ENCODE data around the gene BTNL3. TPM values are rescaled to one million over a fixed set of nuclear protein-coding genes. Genes with fewer than 3 reads are reported as not detected.

BTNL3 gene
- total and polyA plus RNA-seq, 9 of the 15 experiments (the other 6 are each of a cell fraction or from before 2014, with no cell fraction given), result 0.03 to 0.44 (median 0.04) TPM; not detected in 4

GRCh38 chr5:180970875-180971274 lies 17.8 kb upstream of the BTNL3 start:
- in situ Hi-C loops (cut with MboI), result no loop called here
- H3K79me2 ChIP-seq (ENCODE audit: control insufficient read depth, insufficient read depth, low read length), result no peaks in the 10 kb centered on the region
- FAIRE-seq (no peak), DNase-seq (ENCODE audit: extremely low read depth in 1 of 4, low spot score in 3 of 4) (no peak), ATAC-seq (no peak)
- no peaks in the 10 kb centered on the region for H4K20me1 ChIP-seq (replicated peaks; ENCODE audit: control insufficient read depth, insufficient read depth, low read length)
- intact Hi-C loops (cut with micrococcal nuclease), result no loop called here
- ChIA-PET CTCF (ENCODE audit: low intra/inter-chr PET ratio) (no interaction called here), POLR2A (no interaction called here)
- H3K9me3 ChIP-seq (replicated peaks; ENCODE audit: control insufficient read depth, insufficient read depth, low read depth, low read length), result no peaks in the 10 kb centered on the region
- BruUV-seq (replicated peaks), result no TSS peak
- H3K27me3 ChIP-seq (ENCODE audit: control insufficient read depth in 2 of 2, insufficient read depth in 2 of 2, low read length in 2 of 2), result no peaks in the 10 kb centered on the region
- TF ChIP-seq CEBPZ (IDR thresholded peaks at IDR 0.05; ENCODE audit: borderline replicate concordance, low read depth, low read length) (no peak), MIER1 (IDR thresholded peaks at IDR 0.05; ENCODE audit: low read depth) (no peak), MYNN (IDR thresholded peaks at IDR 0.05) (no peak), MYNN (CRISPR knock-in tag; IDR thresholded peaks at IDR 0.05) (no peak), MTF1 (CRISPR knock-in tag; IDR thresholded peaks at IDR 0.05; ENCODE audit: borderline replicate concordance) (no peak), JUNB (CRISPR knock-in tag; conservative IDR thresholded peaks at IDR 0.05) (no peak), POLR2AphosphoS2 (IDR thresholded peaks at IDR 0.05; ENCODE audit: low read length) (no peak)
- H3K4me1 ChIP-seq (replicated peaks in 1 of 2; ENCODE audit: control insufficient read depth in 2 of 2, insufficient read depth in 2 of 2, low read length in 2 of 2), result no peaks in the 10 kb centered on the region
- H3K9me1 ChIP-seq (ENCODE audit: control insufficient read depth, insufficient read depth, low read length), result no peaks in the 10 kb centered on the region
- no peak overlapping the region for H3K4me3 ChIP-seq
- no peak overlapping the region for H2AFZ ChIP-seq (ENCODE audit: low read depth, low read length)
- WGBS (ENCODE audit: insufficient coverage, low coverage, missing lambda C conversion rate), result no CpG with 5 or more reads among the region's 4 CpGs
- no peaks in the 10 kb centered on the region for H3K36me3 ChIP-seq (ENCODE audit: control insufficient read depth, insufficient read depth, low read length)
- H3K27ac ChIP-seq (ENCODE audit: extremely low read depth, low read depth, low read length), result no peak overlapping the region
- H3K9ac ChIP-seq (ENCODE audit: insufficient read depth in 1 of 2, low read depth in 2 of 2, low read length in 2 of 2), result no peak overlapping the region
- no peak overlapping the region for H3K4me2 ChIP-seq (ENCODE audit: insufficient read depth, low read length)
